AML-193 (cell line): Measurements from ENCODE around the gene BMX.

Experiments used
- DNase-seq, 2 experiments: peaks; one replicate each; lab custom pipeline; 2025; lab: John Stamatoyannopoulos, UW

Gene BMX

DNA sequence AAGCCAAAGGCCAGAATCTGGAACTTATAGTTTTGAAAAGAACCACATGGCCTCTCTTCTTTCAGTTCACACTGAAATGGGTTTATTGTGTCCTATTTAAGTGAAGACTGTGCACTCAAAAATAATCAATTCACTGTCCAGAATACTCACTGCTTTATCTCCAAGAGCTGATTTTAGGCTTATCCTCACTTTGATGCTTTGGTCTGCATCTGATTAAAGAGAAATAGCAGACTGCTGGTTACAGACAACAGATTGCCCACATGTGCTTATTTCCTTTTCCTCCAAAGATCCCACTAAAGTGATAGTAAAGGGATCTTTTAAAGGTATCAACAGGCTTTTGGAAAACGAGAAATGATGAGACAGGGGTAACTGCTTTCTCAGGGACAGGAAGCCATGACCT is 69.5 kb downstream of the BMX start:
- DNase-seq = no peak

DNA sequence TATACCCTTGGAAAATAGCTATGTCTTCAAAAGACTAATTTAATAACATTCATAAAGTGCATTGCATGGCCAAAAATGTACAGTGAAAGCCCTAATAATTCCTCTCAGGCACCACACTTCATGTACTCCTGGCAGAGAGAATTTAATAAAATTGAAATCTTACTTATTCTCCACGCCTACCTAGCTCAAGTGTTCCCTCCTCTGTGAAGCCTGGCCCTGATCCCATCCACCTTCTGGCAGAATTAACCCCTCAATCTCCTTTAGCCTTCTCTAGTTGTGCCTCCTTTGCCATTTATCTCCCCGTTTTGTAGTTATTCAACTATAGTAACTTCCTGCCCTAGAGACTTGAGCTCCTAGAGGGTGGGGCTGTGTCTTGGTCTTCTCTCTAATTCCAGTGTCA is 73.4 kb downstream of the BMX start:
- no peak for DNase-seq

DNA sequence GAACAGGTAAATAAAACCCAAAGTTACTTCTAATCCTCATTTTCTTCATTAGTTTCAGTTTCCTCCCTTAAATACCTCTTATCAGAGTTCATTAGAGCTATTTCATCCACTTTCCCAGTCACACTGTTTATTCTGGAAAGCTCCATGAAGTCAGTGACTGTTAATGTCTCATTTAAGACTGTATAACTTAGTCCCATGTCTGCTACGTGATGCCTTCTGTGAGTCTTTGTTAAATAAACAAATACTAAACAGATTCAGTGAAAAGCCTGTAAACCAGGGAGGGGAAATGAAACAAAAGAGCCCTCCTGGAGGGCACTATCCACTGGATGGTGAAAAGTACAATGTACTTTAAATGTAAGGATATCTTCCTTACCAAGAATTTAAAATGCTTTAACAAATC is 75.4 kb downstream of the BMX start:
- no peak for DNase-seq

DNA sequence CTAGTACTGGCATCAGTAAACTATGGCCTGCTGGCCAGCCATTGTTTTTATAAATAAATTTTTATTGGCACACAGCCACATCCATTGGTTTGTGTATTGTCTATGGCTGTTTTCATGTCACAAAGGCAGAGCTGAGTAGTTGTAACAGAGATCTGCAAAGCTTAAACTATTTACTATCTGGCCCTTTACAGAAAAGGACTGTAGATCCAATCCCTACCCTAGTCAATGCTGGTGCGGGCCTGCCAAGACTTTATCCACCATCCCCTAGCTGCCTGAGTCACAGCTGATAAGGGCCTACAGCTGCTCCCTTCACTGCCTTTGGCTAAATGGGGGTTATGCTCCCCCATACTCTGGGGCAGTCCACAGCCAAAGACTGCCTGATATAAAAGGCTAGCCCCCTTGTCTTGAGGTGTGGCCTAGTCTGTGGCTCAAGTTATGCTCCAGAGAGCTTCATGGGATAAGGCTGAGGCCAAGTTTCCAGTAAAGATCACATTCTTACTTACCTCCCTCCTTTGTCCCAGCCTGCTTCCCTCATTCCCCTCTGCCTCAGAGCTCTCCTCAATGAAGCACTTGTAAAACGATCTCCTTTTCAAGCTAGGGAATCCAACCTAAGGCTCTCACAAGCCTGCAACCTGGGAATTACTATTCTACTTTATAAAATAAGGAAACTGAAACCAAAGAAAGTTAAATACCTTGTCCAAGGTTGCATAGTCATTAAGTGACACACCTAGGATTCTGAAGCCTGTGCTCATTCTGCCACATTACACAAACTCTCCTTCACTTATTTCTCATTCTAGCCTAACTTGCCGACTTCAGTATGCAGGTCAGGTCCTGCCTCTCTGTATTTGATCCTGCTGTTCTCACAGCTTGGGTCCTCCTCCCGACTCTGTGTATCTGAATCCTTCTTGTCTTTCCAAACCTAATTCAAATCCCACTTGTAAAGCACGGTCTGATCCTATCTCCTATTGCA is 79.5 kb downstream of the BMX start:
- no peak for DNase-seq

DNA sequence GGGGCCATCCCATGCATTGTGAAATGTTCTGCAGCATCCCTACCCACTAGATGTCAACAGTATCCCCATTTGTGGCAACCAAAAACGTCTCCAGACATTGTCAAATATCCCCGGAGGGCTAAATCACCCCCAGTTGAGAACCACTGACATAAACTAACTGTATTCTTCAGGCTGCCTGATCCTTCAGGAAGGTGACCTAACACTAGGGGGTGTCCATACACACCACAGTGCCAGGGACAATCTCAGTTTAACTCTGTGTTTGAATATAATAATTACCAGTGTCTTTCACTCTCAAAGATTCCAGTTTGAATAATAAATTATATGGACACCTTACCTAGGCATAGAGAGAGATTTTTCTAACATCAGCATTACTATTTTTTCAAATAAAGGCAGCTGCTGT is 93.8 kb downstream of the BMX start:
- no peak for DNase-seq

DNA sequence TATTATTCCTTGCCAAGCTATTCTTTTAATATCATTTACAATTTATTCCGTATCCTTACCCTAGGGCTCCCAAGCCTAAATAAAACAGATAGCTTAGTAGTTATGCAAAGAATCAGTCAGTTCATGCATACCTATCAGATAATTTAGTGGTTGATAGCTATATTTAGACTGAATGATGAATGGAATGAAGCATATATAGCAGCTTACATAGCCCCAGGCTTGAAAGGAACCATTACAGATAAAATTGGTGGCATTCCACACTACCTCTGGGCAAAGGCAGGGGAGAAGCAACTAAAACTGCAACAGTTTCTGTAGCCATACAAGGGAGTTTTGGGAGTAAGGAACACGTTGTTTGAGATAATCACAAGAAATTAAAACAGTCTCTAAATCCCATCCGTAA is 97.4 kb downstream of the BMX start:
- no peak for DNase-seq

DNA sequence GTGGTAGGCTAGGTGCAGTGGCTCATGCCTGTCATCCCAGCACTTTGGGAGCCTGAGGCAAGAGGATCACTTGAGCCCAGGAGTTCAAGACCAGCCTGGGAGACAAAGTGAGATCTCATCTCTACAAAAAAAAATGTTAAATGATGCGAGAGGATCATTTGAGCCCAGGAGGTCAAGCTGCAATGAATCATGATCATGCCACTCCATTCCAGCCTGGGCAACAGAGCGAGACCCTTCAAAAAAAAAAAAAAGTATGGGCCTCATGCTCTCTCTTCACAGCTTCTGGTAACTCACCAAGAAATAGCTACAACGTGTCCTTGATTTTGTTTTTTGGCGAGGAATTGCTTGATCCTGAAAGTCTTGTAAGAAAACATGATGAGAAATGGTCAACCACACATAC is 98.9 kb downstream of the BMX start:
- DNase-seq = no peak

DNA sequence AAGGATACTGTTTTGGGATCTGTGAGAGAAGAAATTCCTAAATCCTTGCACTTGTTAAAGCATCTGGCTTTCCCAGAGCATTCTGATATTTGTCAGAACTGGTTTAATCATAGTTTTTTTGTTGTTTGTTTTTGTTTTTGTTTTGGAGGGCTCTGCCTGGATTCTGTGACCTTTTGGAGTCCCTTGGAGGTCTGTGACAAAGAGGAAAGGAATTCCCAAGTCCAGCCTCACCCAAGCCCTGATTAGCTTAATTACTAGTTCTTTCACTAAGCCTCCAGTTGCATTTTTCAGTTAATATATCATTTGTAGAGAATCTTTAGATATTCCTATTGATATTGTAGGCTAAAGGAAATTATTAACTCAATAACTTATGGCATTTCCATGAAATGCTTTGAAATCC is 99.4 kb downstream of the BMX start:
- no peak for DNase-seq

DNA sequence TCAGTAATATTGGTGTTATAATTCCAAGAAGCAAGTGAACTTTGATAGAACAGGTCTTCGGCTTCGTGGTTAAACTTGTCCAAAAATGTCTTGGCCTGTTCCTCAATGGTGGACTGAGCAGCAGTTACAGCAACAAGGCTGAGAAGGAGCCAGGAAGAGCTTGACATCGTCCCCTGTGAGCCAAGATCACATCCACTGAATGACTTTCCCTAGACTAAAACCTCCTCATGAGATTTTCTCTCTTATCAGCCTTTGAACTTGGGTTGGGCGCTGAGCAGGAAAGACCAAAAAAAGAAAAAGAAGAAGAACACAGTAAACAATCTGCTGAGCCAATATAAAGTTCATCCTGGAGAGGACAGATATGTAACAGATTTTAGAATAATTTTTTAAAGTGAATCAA is 100.1 kb downstream of the BMX start, which contains the start of gene ACE2:
Gene ACE2 (minus strand): TSS at position 216 of the 400 bp plus-strand sequence. CDS start 49 bp downstream, at position 167.
- DNase-seq = no peak

DNA sequence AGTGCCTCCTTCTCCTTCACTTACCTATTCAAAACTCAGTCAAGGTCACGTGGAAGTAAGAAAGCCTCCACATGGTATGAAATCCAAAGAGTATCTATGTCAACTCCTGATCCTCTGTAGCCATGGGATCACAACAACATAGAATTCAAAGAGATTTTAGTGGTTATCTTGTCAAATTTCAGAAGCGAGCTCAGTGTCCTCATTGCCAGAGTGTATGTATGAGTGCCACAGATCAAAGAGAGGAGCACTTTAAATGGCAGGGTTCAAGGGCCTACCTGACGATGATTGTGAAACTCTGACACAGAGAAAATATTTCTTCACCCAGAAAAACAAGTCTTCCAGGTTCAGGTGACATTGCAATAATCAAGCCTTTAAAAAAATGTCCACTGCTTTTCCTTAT is 101.3 kb downstream of the BMX start:
- no peak for DNase-seq

DNA sequence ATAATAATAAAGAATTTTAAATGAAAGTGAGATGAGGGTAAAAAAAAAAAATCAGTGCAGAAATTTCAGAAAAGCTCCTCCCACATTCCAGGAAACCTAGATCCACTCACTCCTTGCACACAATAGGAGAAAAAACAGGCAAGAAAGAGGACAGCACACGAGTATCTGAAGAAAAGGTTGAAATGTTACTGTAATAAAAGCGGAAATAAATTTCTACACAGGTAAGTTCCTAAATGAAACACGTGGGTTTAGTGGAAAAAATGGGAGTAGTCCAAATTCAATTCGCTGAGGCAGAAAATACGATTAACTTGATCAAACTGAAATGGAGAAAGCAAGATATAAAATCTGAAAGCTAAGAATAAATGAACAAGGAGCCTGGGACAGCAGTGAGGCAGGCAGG is 102.2 kb downstream of the BMX start:
- no peak for DNase-seq

DNA sequence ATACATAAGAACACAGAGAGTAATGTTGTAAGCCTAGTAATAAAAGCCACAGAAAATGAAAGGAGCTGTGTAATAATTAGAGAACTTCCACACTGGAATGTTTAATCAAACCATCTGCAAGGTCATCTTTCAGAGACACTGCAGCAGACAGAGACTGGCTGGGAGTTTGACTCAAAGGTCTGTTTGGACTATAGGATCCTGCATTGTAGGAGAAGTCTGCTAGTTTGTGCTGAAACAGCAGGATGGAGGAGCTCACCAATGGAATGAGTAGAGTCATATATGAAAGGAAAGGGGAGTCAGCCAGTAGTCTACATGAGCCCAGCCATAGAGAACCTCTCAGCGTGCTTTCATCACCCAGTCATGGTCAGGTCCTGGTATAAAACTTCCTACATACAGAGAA is 104.6 kb downstream of the BMX start:
- DNase-seq = no peak
